ENCODE measurements around the gene B3GLCT. TPM values are rescaled to one million over a fixed set of nuclear protein-coding genes. Genes with fewer than 3 reads are reported as not detected.

The B3GLCT gene
- total and polyA plus RNA-seq, 2 of the 13 experiments (the other 11 are each of a cell fraction or from before 2014, with no cell fraction given), result 2.0 to 7.1 TPM

DNA sequence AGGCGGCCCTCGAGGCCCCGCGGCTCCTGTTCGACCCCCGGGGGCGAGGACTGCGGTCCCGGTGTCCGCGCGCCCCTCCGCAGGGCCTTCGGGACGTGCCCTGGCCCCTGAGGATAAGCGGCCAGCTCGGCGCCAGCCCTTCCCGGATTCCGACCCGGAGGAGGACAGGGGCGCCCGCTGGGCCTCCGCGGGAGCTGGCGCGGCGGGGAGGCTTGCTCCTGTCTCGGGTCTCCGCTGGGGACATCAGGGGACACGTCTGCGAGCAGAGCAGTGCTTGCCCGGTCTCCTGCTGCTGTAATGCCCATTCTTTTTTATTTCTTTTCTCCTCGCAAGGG, 829 bp downstream of the B3GLCT start (continued):
- TF ChIP-seq ZNF710 (CRISPR knock-in tag; IDR thresholded peaks at IDR 0.05; ENCODE audit: borderline replicate concordance), result 0 out of 2 replicates have a peak, but pooled peaks have one; percentile 22
- TF ChIP-seq SOX6 (IDR thresholded peaks at IDR 0.05), result no peak
- TF ChIP-seq SOX6 (CRISPR knock-in tag; IDR thresholded peaks at IDR 0.05), result no peak
- TF ChIP-seq, protein P1, sequence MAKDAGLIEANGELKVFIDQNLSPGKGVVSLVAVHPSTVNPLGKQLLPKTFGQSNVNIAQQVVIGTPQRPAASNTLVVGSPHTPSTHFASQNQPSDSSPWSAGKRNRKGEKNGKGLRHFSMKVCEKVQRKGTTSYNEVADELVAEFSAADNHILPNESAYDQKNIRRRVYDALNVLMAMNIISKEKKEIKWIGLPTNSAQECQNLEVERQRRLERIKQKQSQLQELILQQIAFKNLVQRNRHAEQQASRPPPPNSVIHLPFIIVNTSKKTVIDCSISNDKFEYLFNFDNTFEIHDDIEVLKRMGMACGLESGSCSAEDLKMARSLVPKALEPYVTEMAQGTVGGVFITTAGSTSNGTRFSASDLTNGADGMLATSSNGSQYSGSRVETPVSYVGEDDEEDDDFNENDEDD (CRISPR knock-in tag; IDR thresholded peaks at IDR 0.05; ENCODE audit: borderline replicate concordance), result 0 out of 2 replicates have a peak, but pooled peaks have one; percentile 59
- peak; percentile 49 for TF ChIP-seq XRCC5 (optimal IDR thresholded peaks at IDR 0.05; ENCODE audit: low read length)
- TF ChIP-seq ELF3 (CRISPR knock-in tag; IDR thresholded peaks at IDR 0.05), result no peak
- peak; percentile 10 for TF ChIP-seq RBFOX2 (IDR thresholded peaks at IDR 0.05; ENCODE audit: low read depth, low read length)

DNA sequence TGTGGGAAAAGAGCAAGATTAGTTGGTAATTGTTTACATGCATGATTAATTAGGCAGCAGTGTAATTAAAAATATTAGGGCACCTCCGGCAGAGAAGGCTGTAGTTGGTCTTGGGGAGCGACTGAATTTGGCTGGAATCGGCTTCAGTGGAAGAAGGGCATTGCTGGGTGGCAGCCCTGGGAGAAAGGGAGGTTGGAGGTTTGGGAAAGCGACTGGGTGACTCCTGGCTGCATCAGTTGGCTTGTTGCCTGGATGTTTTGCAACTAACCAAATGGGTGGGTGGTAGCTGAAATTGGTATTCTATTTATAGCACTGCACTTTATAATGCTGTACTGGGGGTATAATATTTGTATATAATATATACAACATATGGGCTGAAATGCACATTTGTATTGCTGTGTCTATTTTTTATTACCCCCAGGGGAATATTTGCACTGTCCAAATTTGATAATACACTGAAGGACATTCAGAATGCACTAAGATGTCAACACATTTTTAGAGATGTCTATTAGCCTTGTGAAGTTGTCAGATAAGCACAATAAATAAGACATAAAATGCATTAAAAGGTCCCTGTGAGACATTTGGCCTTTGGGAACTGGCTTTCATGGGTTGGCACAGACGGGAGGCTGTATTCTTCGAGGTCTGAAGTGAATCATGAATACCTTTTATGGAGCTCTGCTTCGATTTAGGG, 1.7 kb downstream of the B3GLCT start:
- FAIRE-seq (no peak), ATAC-seq (no peak), DNase-seq (ENCODE audit: low spot score) (no peak)
- intact Hi-C loops (cut with micrococcal nuclease; ENCODE audit: unreplicated experiment) (loop anchor here (2.0 kb wide), 1 partner anchor 41 kb away; the partner anchor contains the start of gene HSPH1), in situ Hi-C loops (cut with HindIII; ENCODE audit: extremely low pct_ligation_motif_present, low pct_unique_long_range_greater_than_20kb) (loop anchor here (5.0 kb wide), 1 partner anchor 39 kb away; the partner anchor contains the start of gene HSPH1)
- Histone ChIP-seq H4K20me1 (ENCODE audit: insufficient read depth, low read length) (no peaks in the 10 kb centered on the region), H3K79me2 (ENCODE audit: insufficient read depth, low read length) (no peaks in the 10 kb centered on the region), H3K9me3 (ENCODE audit: low read length) (no peaks in the 10 kb centered on the region), H2AFZ (ENCODE audit: low read length) (no peak overlapping the region), H3K27me3 (ENCODE audit: control insufficient read depth in 1 of 2, insufficient read depth in 2 of 2, low read length in 2 of 2) (peaks cover 0 to 11% of the 10 kb centered on the region in 2 experiments; a peak in 3 of 5 replicates), H3K27ac (ENCODE audit: extremely low read length, insufficient read depth, low read length) (no peak overlapping the region), H3K4me2 (ENCODE audit: low read depth, low read length) (peak overlapping the region; percentile 87), H3K4me1 (ENCODE audit: insufficient read depth, low read length) (peaks cover 38% of the 10 kb centered on the region), H3K9ac (ENCODE audit: insufficient read depth, low read depth, low read length) (peak overlapping the region; percentile 77; the same call in 1 of the 2 replicates), H3K4me3 (replicated peaks in 1 of 3; ENCODE audit: insufficient read depth in 1 of 3, low read depth in 2 of 3, low read length in 3 of 3) (peak overlapping the region; percentile 71 to 81 (median 80)), H3K36me3 (replicated peaks in 1 of 2; ENCODE audit: control insufficient read depth in 1 of 2, insufficient read depth in 2 of 2, low read length in 2 of 2) (no peaks in the 10 kb centered on the region)
- WGBS (ENCODE audit: low lambda C conversion rate), result 49% methylated on average over 7 of the region's 7 CpGs
- TF ChIP-seq, protein P2, sequence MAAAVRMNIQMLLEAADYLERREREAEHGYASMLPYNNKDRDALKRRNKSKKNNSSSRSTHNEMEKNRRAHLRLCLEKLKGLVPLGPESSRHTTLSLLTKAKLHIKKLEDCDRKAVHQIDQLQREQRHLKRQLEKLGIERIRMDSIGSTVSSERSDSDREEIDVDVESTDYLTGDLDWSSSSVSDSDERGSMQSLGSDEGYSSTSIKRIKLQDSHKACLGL (CRISPR knock-in tag; IDR thresholded peaks at IDR 0.05), result no peak
- TF ChIP-seq HNF4A (CRISPR knock-in tag; IDR thresholded peaks at IDR 0.05), result no peak
- no peak for TF ChIP-seq NCOA1 (CRISPR knock-in tag; IDR thresholded peaks at IDR 0.05)
- no peak for TF ChIP-seq KDM1A (CRISPR knock-in tag; IDR thresholded peaks at IDR 0.05)
- TF ChIP-seq, protein P3, sequence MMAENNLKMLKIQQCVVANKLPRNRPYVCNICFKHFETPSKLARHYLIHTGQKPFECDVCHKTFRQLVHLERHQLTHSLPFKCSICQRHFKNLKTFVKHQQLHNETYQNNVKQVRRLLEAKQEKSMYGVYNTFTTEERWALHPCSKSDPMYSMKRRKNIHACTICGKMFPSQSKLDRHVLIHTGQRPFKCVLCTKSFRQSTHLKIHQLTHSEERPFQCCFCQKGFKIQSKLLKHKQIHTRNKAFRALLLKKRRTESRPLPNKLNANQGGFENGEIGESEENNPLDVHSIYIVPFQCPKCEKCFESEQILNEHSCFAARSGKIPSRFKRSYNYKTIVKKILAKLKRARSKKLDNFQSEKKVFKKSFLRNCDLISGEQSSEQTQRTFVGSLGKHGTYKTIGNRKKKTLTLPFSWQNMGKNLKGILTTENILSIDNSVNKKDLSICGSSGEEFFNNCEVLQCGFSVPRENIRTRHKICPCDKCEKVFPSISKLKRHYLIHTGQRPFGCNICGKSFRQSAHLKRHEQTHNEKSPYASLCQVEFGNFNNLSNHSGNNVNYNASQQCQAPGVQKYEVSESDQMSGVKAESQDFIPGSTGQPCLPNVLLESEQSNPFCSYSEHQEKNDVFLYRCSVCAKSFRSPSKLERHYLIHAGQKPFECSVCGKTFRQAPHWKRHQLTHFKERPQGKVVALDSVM (CRISPR knock-in tag; IDR thresholded peaks at IDR 0.05), result no peak
- no peak for TF ChIP-seq TCF7 (IDR thresholded peaks at IDR 0.05; ENCODE audit: low read depth)
- POLR2A ChIA-PET, result no interaction called here
- TSS peak; percentile 65 for BruUV-seq (replicated peaks)
- CTCF ChIA-PET (ENCODE audit: low intra/inter-chr PET ratio, low total read pairs), result no interaction called here
